ENCODE measurements around the gene TCERG1L.
"Not testable (repeated sequence)": the region's sequence is repeated elsewhere in the genome, so short reads cannot be mapped to it uniquely, and the experiment has no call there.

TCERG1L gene

DNA sequence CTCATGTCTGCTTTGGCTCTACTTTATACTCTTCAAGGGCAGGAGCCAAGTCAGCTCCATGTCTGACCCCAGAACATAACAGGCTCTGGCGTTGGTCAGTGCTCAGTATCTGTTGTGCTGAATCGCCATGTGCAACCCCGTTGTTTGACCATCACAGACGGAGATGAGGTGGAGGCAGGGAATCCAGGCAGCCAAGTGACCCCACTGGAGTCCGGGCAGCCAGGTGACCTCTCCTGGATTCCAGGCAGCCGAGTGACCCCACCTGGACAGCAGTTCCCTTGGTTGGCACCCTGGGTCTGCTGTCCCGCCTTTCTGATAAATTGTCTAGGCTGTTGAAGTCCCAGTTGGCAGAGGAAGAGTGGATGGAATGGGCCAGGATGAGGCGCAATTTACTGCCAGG, 232.2 kb downstream of the TCERG1L start:
- no peak for DNase-seq

DNA sequence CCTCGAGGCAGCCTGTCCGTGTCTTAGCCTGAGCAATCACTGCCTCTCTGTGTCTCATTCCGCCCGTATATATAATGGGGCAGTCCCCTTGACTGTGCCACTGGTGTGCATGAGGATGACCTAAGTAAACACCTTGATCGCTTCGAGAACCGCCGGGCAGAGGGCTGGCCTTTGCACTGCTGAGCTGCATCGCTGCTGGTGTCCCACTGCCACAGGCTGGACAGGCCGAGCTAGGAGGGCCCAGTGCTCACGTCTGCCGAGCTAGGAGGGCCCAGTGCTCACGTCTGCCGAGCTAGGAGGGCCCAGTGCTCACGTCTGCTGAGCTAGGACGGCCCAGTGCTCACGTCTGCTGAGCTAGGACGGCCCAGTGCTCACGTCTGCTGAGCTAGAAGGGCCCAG, 232.6 kb downstream of the TCERG1L start:
- DNase-seq, result not testable (repeated sequence)

DNA sequence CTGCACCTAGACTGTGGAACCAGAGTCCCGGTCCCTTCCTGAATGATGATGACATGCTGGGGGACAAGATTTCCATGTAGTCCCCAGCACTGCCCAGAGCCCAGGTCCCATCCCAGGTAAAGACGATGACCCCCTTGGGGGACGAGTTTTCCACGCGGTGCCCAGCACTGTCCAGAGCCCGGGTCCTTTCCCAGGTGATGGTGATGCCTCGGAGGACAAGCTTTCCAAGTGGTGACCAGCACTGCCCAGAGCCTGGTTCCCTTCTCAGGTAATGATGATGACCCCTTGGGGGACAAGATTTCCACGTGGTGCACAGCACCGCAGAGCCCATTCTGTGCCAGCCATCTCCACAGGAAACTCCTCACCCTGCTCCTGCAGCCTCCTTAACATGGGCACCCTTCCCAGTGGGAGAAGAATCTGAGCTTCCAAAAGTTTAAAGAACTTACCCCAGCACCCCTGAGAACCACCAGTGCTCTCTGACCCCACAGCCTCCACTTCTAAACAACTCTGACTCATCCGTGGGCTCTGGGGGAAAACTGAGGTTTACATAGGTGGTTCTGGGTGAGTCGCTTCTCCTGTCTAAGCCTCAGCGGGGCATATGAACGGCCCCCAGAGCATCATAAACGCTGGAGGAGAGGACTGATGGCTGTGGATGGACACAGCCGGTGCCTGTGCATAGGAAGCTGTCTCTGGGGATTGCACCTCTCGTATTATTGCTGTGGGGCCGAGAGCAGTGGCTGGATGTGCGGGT, 233.2 kb downstream of the TCERG1L start:
- no peak for DNase-seq

DNA sequence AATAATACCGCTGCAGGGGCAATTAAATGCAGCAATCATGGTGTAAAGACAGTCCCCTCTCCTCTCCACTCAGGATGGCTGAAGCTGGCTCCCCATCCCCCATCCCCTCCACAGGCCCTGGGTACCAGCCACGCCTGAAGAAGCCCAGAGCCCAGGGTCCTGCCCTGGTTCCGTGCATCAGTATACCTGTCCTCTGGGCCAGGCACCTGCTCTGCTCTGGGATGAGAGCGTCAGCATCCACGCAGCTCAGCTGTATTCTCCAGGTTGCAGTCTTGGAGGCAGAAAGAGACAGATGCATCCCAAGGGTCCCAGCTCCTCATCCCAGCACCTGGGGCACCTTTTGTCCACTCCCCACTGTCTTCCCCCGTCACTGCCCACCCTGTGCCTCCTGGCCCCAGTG, 233.8 kb downstream of the TCERG1L start:
- DNase-seq, result no peak

DNA sequence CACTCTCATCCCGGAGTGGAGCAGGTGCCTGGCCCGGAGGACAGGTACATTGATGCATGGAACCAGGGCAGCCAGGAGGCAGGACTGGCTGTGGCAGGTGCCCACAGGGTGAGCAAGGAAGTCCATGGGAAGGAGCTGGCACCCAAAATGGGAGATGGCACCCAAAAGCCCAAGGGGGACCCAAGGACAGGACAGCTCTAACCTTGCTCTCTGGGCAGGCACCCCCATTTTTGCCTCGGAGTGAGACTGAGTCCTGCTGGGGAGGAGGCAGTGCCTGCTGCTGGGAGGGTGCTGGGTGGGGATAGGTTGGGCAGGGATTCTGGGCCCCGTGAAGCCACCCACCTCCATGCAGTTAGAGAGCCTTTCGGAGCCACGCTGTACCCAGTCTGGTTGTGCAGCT, 234.5 kb downstream of the TCERG1L start:
- no peak for DNase-seq

DNA sequence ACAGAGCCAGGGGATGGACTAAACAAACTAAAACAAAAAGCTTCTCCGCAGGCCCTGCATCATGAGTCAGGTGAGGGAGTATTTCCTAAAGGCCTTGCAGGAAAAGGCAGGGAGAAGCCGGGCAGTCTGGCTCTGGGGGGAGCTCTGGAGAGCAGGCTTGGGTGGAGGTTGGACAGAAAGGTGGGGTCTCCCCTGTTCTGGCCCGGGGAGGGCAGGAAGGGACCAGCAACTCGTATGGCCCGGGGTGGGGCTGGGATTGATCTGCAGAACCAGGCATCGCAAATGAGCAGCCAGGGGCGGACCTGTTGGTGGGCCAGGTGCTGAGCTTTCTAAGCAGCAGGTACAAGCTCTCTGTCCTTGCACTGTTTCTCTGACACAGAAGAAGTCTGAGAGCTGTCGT, 235.2 kb downstream of the TCERG1L start:
- no peak for DNase-seq

DNA sequence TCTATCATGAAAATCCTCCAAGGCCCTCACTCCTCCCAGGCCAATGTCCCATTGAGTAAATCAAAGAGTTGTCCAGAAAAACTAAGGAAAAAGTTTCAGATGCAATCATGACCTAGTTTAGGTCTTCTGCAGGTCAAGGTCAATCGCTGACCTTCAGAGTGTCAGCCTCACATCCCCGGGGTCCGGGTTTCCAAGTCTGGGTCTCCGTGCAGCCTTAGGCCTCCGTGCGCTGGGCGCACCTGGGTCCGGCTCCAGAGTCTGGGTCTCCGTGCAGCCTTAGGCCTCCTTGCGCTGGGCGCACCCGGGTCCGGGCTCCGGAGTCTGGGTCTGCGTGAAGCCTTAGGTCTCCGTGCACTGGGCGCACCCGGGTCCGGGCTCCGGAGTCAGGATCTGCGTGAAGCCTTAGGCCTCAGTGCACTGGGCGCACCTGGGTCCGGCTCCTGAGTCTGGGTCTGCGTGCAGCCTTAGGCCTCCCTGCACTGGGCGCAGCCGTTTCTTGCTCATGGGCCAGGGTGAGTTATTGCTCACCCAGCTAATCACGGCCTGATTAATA, 236.2 kb downstream of the TCERG1L start:
- DNase-seq, result no peak

DNA sequence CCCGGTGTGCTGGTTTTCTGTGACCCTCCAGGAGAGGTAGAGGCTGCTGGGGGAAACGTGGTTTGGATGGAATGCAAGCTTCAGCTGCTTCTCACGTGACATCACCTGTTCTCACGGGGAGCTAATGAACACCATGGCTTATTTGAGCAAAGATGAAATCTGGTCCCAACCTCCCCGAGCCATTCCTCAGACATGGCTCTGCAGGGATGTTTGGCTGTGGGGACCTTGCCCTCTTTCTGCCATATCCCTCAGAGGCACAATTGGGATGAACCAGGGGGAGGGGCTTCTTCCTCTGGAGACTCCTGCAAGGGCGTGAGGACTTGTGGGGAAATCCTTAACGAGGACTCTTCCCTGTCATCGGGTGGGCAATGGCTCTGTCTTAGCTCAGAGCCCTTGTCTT, 236.8 kb downstream of the TCERG1L start:
- no peak for DNase-seq

DNA sequence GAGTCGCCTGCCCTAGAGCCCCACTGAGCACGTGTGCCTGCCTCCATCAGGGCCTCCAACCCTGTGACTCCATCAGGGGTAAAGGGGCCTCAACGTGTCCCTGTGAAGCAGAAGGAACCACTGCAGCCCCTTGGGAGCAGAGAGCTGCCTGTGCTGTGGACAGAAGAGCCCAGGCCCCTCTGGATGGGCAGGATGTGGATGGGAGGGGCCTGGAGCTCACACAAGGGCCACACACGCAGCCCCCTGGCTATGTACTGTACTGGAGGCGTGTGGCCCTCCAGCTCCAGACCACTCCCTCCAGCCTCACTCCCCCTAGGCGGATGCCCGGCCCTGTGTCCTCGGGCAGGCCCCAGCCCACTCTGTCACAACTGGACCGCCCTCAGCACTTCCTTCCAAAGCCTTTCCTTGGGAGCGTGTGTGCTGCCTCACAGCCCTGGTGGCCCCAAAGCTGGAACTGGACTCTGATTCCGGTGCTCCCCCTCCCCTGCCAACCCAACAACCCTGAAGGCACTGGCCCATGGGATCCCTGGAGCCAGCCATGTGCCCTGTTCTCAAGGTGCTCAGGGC, 238.0 kb downstream of the TCERG1L start:
- DNase-seq, result no peak

DNA sequence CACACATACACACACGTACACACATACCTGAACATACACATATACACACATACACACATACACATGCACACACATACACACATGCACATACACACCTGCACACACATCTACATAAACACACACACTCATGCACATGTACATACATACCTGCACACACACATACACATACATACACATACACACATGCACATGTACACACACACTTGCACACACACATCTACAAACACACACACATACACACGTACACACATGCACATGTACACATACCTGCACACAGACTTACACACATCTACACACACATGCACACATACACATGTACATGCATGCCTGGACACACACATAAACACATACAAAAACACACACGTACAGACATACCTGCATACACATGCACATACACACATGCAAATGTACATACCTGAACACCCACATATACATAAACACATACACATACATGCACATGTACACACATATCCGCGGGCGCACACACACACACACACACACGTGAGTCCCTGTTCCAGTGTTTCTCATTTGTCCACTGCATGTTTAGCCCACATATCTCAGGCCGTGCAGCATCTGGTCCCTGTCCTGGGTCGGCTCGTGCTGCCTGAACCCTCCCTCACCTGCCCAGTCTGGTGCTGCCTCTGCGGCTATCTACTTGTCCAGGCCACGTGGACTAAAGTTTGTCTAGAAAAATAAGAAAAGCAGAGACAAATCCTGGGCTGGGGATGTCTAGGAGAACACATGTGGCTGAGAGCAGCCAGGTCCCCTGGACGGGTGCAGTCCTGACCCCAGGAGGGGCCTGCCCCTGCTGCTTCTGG, 238.7 kb downstream of the TCERG1L start:
- DNase-seq, result no peak

DNA sequence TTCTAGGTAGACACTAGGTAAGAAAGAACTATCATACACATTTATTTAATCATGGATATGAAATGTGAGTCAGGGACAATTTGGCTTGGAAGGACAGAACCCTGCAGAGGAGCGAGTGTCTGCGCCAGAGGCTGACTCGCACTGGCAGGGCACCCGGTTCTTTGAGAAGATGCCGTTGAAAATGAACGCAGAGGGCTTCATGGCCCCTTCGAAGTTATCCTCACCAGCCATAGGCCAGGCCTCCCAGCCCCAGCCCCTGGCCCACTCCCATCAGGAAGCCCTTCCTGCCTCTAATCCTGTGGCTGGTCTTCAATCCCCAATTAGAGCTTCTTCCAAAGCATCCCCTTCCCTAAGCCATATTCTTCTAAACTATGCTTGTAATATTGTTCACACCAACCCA, 239.8 kb downstream of the TCERG1L start:
- DNase-seq, result no peak

DNA sequence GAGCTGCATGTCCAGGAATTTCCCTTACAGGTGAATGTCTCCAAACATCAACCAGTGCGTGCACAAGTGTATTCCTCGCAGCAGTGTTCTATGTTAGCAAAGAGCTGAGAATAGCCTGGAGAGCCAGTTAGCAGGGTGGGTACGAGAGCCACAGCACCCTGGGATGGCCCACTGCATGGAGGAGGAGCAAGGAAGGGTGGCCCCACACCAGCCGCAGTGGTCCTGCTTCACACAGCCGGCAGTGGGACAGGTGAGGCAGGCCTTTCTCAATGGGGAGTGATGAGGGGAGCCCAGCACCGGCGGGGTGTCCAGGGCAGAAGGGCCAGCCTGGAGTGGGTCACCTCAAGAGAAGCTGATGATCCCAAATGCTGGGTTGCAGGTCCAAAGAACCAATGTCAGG, 240.7 kb downstream of the TCERG1L start:
- no peak for DNase-seq

DNA sequence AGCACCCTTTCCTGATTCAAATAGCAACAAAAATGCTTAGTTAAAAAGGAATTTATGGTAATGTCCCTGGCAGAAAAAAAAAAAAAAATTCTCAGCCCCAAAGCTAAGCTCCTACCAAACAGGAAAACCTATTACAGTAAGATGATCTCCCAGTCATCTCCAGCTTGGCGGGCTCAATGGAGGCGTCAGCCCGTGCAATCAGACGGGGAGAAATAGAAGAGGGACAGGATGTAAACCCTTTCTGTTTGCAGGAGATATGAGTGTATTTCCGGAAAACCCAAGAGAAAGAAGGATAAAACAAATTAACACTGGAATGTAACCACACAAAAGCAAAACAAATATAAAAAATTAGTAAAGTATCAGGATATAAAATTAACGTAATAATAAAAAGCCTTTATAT, 242.8 kb downstream of the TCERG1L start:
- DNase-seq, result peak; percentile 25

DNA sequence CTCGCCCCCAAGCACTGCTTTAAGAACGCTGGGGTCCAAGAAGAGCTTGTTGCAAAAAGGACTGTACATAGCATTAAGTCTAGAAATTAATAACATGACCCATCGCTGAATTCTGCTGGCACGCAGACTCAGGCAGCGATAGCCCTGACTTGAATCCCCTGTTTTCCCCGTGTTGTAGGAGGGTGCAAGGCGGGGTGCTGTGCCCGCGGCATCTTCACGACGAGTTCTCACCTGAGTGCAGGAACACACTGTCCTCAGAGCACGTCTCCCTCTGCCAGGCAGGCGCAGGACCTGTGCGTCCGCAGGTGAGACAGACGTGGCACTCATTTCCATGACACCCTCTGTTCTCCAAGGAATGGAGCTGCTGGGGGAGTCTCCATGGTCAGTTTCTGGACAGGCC, 243.2 kb downstream of the TCERG1L start:
- DNase-seq, result no peak

DNA sequence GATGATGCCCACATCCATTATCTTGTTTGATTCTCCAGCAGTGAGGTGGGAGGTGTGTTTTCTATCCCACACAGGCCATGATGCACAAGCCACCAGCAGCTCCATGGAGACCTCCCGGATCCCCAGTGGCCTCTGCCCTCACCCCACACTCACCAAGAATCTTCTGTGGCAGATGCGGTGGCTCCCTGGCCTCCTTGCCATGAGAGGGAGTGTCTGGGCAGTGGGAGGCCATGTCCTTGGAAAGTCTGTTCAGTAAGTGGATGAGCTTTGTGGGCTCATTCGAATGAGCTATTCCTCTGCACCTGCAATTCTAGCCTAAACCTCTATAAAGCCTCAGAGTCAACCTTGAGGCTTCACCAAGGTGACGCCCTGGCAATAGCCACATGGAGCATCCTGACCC, 243.8 kb downstream of the TCERG1L start:
- DNase-seq, result no peak

DNA sequence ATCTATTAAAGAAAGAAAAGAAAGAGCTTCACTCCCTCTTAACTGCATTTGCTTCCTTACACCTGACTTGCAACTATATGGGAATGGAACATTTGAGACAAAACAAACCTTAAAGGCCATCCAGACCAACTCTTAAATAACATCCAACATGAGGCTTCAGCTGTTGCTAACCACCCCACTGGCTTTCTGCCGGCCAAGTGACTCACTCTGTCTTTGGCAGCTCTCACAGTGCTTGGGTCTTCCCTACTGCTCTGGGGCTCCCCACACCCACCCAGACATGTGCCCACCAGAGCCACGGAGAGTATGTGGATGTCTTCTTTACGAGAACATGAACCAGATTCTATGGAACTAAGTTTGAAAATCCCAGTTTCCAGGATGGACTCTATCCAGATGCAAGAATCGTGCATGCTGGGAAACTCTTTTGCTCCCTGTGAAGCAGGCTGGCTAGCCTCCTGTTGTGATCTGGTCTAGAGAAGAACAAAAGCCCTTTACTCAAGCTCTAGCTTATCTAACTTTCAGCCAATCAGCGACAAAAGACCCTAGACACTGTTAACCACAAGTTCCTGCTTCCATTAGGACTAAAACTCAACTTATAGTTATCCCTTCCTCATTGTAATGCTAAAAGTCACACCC, 245.7 kb downstream of the TCERG1L start:
- DNase-seq, result no peak

DNA sequence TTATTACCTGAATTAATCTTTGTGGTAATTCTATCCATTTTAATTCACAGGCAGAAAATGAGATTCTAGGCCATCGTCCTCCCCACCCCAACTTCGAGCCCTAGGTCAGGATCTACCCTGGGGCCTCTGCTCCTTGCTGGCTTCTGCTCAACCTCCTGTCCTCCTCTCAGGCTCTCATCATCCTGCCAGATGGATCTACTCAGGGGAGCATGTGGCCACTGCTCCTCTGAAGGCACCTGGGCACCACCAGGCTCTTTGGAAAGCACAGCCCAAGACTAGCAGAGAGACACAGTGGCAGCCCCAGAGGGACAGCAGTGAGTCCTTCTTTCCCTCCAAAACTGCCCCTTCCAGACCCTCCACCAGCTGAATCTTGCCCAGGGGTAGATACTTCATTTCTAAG, 248.2 kb downstream of the TCERG1L start:
- DNase-seq, result no peak

DNA sequence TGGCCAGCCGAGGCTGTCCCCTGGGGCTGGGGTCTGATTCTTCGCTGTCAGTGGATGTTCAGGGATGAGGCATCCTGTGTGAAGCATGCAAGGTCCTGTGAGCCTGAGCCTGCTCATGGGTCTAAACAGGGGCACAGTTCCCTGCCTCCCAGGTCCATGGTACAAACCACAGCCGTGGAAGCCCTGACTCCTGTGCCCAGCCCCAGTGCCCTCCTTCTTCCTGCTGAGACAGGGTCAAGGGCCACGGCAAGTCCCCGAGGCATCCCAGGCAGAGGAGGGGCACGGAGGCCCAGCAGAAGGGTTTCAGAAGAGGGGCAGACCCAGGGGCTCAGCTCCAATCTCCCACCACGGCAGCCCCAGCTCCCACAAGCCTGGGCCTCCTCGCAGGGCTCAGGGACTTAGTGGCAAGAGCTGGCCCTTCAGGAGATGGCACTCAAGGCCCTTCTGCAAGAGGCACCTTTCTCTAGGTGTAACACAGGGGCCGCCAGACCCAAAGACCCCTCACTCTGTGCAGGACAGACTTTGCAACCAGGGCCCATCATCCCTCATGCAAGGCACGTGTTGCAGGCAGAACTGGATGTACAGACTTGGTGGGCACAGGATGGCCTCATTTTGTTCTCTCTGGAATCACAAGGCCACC, 248.8 kb downstream of the TCERG1L start:
- DNase-seq, result no peak

DNA sequence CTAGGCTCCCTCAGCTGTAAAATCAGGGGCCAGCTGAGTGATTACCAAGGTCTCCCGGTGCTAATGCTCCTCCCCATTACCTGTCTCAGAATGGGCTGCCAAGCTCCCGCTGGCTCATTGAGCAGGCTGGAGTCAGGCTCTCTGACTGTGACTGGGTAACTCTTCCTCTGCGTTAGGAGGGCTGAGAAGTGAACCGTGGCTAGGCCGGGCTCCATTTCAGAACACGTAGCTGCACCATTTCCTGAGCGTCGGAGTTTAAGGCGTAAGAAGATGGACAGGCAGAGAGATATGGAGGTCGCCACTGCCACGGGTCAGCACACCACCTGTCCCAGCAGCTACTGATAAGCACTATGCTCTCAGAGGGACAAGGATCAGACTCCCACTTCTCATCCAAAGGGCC, 250.3 kb downstream of the TCERG1L start:
- no peak for DNase-seq

DNA sequence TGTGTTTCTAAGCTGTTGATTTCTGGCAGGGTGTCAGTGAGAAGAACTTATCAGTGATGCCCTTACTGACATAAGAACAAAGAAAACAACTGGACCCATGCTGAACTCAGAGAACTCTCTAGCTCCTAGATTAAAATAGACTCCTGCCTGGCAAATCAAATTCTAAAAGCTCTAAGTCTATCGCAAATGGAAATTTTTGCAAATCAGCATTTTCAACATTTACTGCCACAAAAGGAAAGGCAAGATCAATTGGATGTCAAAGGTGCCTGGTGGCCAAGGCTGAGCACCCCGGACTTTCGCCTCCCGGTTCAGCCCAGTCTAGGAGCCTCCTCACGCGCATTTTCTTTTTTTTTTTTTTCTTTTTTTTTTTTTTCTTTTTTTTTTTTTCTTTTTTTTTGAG, 251.6 kb downstream of the TCERG1L start:
- no peak for DNase-seq

DNA sequence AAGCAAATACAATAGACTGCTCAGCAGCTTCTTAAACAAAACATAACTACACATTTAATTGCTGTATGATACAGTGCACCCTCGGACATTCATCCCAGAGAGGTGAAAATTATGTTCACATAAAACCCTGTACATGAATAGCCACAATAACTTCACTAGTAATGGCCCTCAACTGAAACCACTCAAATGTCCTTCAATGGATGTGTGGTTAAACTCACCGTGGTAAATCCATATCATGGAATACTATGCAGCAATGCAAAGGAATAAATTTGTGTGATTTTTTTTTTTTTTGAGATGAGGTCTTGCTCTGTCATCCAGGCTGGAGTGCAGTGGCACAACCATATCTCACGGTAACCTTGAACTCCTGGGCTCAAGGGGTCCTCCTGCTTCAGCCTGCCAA, 252.7 kb downstream of the TCERG1L start:
- DNase-seq, result no peak

DNA sequence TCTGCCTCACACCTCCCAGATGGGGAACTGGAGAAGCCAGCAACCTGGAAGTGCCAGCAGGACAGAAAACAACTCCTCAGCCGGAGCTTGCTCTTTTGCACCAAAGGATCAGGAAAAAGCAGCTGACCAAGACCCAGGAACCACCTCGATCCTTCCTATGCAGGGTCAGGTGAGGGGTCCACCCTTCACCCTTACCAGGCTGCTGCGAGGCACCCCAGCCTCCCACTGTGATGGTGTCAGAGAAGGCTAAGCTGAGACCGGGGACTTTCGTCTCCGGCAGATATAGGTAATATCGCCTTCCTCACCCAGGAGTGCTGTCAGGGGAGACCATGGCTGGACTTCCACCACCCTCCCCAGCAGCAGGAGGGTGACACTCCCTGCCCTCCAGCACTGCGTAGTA, 254.7 kb downstream of the TCERG1L start:
- no peak for DNase-seq

DNA sequence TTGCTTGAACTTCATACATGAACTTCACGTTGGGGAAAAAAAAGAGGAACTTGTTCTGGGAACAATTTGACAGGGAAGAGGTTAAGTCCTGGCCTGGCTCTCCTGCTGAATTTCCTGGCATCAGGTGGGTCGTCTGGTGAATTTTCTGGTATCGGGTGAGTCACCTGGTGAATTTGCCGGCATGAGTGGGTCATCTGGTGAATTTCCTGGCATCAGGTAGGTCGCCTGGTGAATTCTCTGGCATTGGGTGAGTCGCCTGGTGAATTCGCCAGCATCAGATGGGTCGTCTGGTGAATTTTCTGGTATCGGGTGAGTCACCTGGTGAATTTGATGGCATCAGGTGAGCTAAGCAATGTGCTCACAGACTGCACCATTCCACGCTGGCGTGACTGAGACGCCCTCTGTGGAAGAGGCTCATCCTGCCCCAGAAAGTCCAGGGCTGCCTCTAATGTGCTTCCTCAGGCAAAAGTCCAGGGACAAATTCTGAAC, 255.4 kb downstream of the TCERG1L start:
- no peak for DNase-seq

Data from DMS153 (cell line).